HG03159 (cell line): ENCODE results near the gene STN1.

Experiments used
- ATAC-seq: cut with Tn5 transposase; IDR thresholded peaks from one replicate; pipeline ENCODE4 v1.9.1; 2021; ENCODE audit warnings: mild to moderate bottlenecking, moderate library complexity; ENCODE audit not compliant: unreplicated experiment

Gene STN1

GRCh38 chr10:103895411-103896186 is 22.4 kb downstream of the STN1 start:
- ATAC-seq: no peak

- ATAC-seq: no peak
Observed at GRCh38 chr10:103894441-103894864, 23.5 kb downstream of the STN1 start.

- ATAC-seq: no peak
Observed at GRCh38 chr10:103893817-103894216, 24.2 kb downstream of the STN1 start.

GRCh38 chr10:103892181-103892580 is 25.8 kb downstream of the STN1 start:
- ATAC-seq: no peak

- no peak for ATAC-seq
Observed at GRCh38 chr10:103890688-103891087, 27.3 kb downstream of the STN1 start.

GRCh38 chr10:103890194-103890658 is 27.8 kb downstream of the STN1 start:
- no peak for ATAC-seq

GRCh38 chr10:103889121-103889720 is 28.8 kb downstream of the STN1 start:
- ATAC-seq: no peak

GRCh38 chr10:103888113-103888841 is 29.7 kb downstream of the STN1 start:
- ATAC-seq: no peak

GRCh38 chr10:103885617-103886016 is 32.4 kb downstream of the STN1 start:
- no peak for ATAC-seq

- no peak for ATAC-seq
Observed at GRCh38 chr10:103884681-103885139, 33.3 kb downstream of the STN1 start.

GRCh38 chr10:103882285-103883007 is 35.5 kb downstream of the STN1 start:
- no peak for ATAC-seq

- ATAC-seq: no peak
Observed at GRCh38 chr10:103881416-103882284, 36.3 kb downstream of the STN1 start.

GRCh38 chr10:103879831-103880230 is 38.2 kb downstream of the STN1 start:
- ATAC-seq: no peak

- no peak for ATAC-seq
Observed at GRCh38 chr10:103879409-103879808, 38.6 kb downstream of the STN1 start.

- no peak for ATAC-seq
Observed at GRCh38 chr10:103877861-103878260, 40.1 kb downstream of the STN1 start.

GRCh38 chr10:103876155-103876554 is 41.8 kb downstream of the STN1 start:
- no peak for ATAC-seq

GRCh38 chr10:103874730-103875129 is 43.3 kb downstream of the STN1 start:
- ATAC-seq: no peak

GRCh38 chr10:103872137-103872931 is 45.6 kb downstream of the STN1 start:
- ATAC-seq: no peak

GRCh38 chr10:103871006-103871405 is 47.0 kb downstream of the STN1 start:
- no peak for ATAC-seq
